RWPE2 (cell line): ENCODE measurements around the gene CGNL1.

Source experiments
- ATAC-seq: fragments of 200-7000 bp; cut with Tn5 transposase; 3 replicates; pipeline ENCODE4 v1.9.1; 2021; ENCODE audit warnings: low read depth
- DNase-seq: peaks from one replicate; pipeline ENCODE4 v3.0.0-alpha.2; 2020; ENCODE audit warnings: low spot score
- H3K27ac ChIP-seq: fragments of 450-650 bp; 2 replicates; pipeline ENCODE4 v1.5.1; 2017; ENCODE audit warnings: mild to moderate bottlenecking; ENCODE audit not compliant: poor library complexity, severe bottlenecking
- H3K27me3 ChIP-seq: fragments of 250-450 bp; sonication (Bioruptor Pico); 2 replicates; pipeline ENCODE4 v1.5.1; 2021; ENCODE audit warnings: mild to moderate bottlenecking, moderate library complexity; ENCODE audit not compliant: insufficient read depth, poor library complexity, severe bottlenecking
- H3K36me3 ChIP-seq: fragments of 250-450 bp; sonication (Bioruptor Pico); 2 replicates; pipeline ENCODE4 v1.5.1; 2020; ENCODE audit warnings: low read depth, mild to moderate bottlenecking, moderate library complexity
- H3K4me1 ChIP-seq: fragments of 250-450 bp; sonication (Bioruptor Pico); 2 replicates; pipeline ENCODE4 v1.5.1; 2021; ENCODE audit warnings: mild to moderate bottlenecking, moderate library complexity; ENCODE audit not compliant: insufficient read depth, poor library complexity, severe bottlenecking
- H3K4me3 ChIP-seq: fragments of 250-450 bp; sonication (Bioruptor Pico); 2 replicates; pipeline ENCODE4 v1.5.1; 2021; ENCODE audit warnings: mild to moderate bottlenecking, moderate library complexity; ENCODE audit not compliant: severe bottlenecking
- H3K9me3 ChIP-seq: fragments of 250-450 bp; sonication (Bioruptor Pico); 2 replicates; pipeline ENCODE4 v1.5.1; 2021; ENCODE audit warnings: mild to moderate bottlenecking, moderate library complexity; ENCODE audit not compliant: severe bottlenecking
- CTCF ChIP-seq: fragments of 450-650 bp; IDR thresholded peaks from one replicate; pipeline ENCODE4 v1.5.1; 2017; ENCODE audit warnings: mild to moderate bottlenecking, moderate library complexity; ENCODE audit not compliant: poor library complexity, severe bottlenecking

The CGNL1 gene

GRCh38 chr15:57375827-57376695, at the start of gene CGNL1:
Gene CGNL1, plus strand, starts transcription at chr15:57376505. Its CDS starts 61,495 bp downstream, at chr15:57438000.
- no peaks in the 10 kb centered on the region for H3K4me1 ChIP-seq
- H3K27me3 ChIP-seq = peaks cover 18% of the 10 kb centered on the region
- TF ChIP-seq CTCF = no peak
- no peak within 1 kb of the TSS for H3K27ac ChIP-seq
- DNase-seq = no peak
- peak; percentile 70 for ATAC-seq
- peak within 1 kb of the TSS; percentile 49 for H3K4me3 ChIP-seq
- no peaks in the 10 kb centered on the region for H3K9me3 ChIP-seq
- no peaks in the 10 kb centered on the region for H3K36me3 ChIP-seq

- no peak overlapping the region for H3K27ac ChIP-seq
- no peaks in the 10 kb centered on the region for H3K36me3 ChIP-seq
- peaks cover 11% of the 10 kb centered on the region for H3K4me1 ChIP-seq
- H3K27me3 ChIP-seq = no peaks in the 10 kb centered on the region
- DNase-seq = no peak
- ATAC-seq = no peak
- no peak for TF ChIP-seq CTCF
- no peaks in the 10 kb centered on the region for H3K9me3 ChIP-seq
- no peak overlapping the region for H3K4me3 ChIP-seq
Observed at GRCh38 chr15:57327985-57328471, 48.3 kb upstream of the CGNL1 start.

- no peak for ATAC-seq
- no peak overlapping the region for H3K27ac ChIP-seq
- TF ChIP-seq CTCF = no peak
Observed at GRCh38 chr15:57328479-57328878, 47.8 kb upstream of the CGNL1 start.

GRCh38 chr15:57328897-57329296, 47.4 kb upstream of the CGNL1 start:
- H3K27ac ChIP-seq = no peak overlapping the region
- peaks cover 10% of the 10 kb centered on the region for H3K4me1 ChIP-seq
- H3K4me3 ChIP-seq = no peak overlapping the region
- no peak for TF ChIP-seq CTCF
- ATAC-seq (no peak), DNase-seq (no peak)
- H3K9me3 ChIP-seq = no peaks in the 10 kb centered on the region
- H3K36me3 ChIP-seq = no peaks in the 10 kb centered on the region
- H3K27me3 ChIP-seq = no peaks in the 10 kb centered on the region

More at GRCh38 chr15:57328479-57328878, 47.8 kb upstream of the CGNL1 start:
- Histone ChIP-seq H3K27me3 (no peaks in the 10 kb centered on the region), H3K36me3 (no peaks in the 10 kb centered on the region), H3K9me3 (no peaks in the 10 kb centered on the region), H3K4me1 (peaks cover 10% of the 10 kb centered on the region), H3K4me3 (no peak overlapping the region)
- no peak for DNase-seq
